DLD1 (cell line): Measurements from ENCODE around the gene ROR1.

Experiments used
- in situ Hi-C: cut with HindIII; loops from 2 replicates; pipeline ENCODE4 v1.10.0; 2017; ENCODE audit warnings: low sequenced_read_pairs

ROR1 gene

GRCh38 chr1:64042331-64043100, 268.7 kb downstream of the ROR1 start:
- in situ Hi-C loops = no loop called here

DNA sequence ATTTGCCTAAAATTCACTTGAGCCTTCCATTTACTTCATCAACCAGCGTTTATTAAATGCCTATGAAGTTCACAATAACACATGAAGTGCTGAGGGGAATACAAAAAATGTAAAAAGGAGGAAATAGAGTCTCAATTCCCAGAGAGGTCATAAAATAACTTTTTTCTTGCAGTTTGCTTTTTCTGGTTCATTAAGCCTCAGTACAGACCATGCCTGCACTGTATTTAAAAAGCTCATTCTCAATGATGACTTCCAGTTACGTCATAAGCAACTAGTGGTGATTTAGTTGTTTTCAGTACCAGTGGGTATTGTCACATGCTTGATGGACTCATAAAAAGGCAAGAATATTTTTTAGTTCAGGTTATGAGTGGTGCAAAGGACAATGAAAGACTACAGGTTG, 269.5 kb downstream of the ROR1 start:
- in situ Hi-C loops = no loop called here

DNA sequence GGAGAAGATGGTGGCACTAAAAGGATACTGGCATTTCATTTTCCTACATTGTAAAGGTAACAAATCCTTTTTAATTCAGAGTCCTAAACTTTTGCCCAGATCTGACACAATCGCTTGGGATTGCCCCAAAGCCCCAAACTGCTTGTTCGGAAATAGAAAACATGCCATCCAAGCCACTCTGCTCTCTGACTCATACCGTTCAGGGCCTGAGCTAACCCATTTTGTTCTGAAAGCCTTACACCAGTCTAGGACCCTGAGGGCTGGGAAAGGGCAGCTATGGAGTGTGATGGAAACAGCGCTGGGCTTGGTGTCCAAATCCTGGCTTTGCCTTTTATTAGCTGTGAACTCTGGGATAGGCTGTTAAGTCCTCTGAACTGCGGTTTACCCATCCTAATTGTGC, 270.2 kb downstream of the ROR1 start:
- in situ Hi-C loops = no loop called here

GRCh38 chr1:64046243-64046642, 272.4 kb downstream of the ROR1 start:
- in situ Hi-C loops = no loop called here

- in situ Hi-C loops = no loop called here
Observed at GRCh38 chr1:64046891-64047290, 273.1 kb downstream of the ROR1 start.

DNA sequence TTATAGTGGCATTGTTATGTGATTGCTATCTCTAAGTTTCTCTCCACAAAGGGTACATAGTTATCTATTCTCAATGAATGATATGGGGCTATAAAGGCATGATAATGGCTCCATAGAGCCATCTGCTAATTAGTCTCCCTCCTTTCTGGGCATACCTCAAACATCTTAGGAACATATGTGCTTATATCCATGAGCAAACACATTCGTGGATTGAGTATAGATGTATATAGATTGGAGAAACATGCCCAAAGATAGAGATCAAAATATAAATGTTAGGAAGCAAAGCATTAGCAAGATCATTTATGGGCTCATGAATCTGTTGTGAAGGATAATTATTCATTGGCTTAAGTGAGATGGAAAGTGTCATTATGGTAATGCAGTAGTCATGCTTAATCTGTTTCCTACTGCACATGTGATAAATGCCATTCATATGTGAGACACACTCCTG, 273.8 kb downstream of the ROR1 start:
- in situ Hi-C loops = no loop called here

DNA sequence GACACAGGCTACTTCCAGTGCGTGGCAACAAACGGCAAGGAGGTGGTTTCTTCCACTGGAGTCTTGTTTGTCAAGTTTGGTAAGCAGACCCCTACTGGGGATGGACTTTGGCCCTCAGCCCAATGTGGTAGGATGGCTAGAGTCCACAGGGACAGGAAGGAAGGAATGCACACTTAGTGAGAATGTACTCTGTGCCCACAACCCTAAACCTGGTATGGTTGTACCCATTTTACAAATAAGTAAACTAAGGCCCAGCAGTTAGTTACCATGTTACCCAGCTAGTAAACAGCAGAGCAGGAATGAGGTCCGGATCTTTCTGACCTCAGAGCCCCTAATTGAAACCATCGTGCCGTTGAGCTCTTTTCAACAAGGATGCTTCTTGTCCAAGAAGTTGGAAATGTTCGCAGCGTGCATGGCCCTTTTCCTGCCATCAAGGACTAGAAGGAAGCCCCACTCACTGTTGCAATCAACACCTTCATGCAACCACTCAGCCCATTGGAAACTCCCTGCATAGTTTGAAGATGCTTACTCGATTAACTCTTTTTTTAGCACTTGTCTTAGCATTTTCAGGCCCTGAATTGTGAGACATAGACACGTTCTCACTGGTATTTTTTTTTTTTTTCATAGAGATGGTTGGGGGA, 276.2 kb downstream of the ROR1 start:
- in situ Hi-C loops = no loop called here

DNA sequence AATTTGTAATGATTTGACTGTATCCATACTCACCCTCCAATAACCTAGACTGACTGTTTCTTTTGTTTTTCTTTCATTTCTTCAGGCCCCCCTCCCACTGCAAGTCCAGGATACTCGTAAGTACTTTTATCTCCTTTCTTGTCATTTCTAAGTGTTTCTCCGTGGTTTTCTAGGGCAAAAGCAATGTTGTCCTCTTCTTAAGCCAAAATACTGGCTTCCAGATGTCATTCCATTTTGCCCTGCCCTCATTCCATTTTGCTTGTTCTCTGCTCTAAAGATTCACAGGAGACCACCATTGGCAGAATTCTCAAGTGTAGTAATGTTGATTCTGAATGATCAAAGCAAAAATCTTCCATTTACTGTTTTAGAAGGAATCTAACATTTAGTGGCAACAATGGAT, 276.8 kb downstream of the ROR1 start:
- in situ Hi-C loops = no loop called here

GRCh38 chr1:64051796-64052195, 278.0 kb downstream of the ROR1 start:
- in situ Hi-C loops = no loop called here

DNA sequence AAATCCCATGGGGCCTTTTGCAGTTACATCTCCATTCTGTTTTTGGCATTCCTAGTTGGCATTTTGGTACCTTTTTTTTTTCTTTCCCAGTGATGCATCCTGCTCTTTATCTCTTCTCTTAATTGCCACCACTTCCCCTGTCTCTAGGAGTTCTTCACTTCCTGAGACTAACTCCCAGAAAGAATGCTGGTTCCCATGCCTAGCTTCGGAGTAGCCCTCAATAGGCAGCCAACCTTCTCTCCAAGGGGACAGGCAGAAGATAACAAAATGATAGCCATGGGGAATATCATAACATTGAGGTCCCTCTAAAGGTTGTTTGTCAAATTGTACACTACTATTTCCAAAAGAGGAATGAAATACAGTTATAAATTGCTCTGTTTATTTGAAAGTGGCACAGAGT, 279.0 kb downstream of the ROR1 start:
- in situ Hi-C loops = no loop called here

GRCh38 chr1:64055310-64055709, 281.5 kb downstream of the ROR1 start:
- in situ Hi-C loops = no loop called here

DNA sequence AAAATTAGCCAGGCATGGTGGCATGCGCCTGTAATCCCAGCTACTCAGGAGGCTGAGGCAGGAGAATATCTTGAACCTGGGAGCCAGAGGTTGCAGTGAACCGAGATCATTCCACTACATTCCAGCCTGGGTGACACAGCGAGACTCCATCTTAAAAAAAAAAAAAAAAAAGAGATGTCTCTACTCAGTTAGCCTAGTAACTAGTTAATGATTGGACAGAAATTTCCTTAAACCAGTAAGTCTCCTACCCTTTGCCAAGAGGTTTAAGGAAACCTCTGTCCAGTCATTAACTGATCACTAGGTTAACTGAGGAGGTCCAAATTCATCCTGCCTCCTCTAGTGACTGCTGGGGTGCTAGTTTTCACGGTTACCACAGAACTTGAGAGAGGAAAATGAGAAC, 285.7 kb downstream of the ROR1 start:
- in situ Hi-C loops = no loop called here

DNA sequence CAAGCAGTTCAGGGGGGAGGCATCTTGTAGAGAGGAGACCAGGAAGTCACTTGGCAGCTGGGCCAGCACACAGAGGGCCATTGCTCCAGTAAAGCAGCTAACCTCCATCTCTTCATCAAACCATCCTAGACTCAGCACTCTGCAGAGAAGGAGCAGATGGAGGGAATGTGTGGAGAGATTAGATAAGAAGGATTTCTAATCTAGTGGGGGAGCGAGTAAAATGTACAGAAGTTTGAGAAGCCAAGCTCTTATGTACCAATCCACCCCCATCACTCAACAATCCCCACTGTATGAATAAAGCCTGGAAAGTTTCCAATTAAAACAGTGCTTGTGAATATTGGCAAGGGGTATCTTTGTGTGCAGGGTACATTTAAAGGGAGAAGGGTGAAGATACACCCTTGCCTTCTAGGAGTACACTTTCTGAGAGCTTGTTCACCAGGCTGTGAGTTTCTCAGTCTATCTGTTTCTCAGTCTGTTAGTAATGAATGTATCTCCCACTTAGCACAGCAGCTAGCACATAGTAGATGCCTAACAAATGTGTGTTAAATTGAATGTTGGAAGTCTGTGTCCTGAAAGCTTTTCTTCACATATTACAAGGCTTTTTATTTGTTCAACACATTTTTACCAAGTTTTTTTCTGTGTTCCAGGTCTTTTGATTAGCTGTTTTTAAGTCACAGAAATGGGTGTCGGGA, 286.9 kb downstream of the ROR1 start:
- in situ Hi-C loops = no loop called here

GRCh38 chr1:64061430-64062104, 287.8 kb downstream of the ROR1 start:
- in situ Hi-C loops = no loop called here

GRCh38 chr1:64062529-64062928, 288.7 kb downstream of the ROR1 start:
- in situ Hi-C loops = no loop called here

DNA sequence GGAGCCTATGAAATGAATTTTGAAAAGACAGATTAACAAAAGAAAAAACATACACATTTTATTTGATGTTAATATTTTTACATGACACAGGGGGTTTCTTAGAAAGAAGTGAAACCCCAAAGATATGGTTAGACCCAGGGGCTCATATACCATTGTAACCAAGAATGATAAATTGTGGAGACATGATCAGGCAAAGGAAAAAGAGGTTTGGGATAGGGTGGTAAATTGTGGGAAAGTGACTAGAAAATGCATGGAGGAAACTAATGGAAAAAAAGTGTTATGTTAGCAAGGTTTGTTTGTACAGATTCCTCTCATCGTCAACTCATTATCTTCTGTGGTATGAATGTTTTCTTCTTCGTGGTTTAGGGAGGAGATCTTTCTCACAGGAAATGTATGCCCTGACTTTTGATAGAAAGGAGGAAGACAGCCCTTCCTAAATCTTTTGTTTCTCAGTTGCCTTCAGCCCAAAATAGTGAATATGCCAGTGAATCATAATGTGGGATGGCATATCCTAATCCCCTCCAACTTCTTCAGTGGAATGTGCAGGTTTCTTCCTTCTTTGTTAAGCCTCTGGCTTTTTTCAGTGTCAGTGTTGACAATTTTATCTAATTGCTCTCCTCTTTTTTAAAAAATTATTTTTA, 289.2 kb downstream of the ROR1 start:
- in situ Hi-C loops = no loop called here

DNA sequence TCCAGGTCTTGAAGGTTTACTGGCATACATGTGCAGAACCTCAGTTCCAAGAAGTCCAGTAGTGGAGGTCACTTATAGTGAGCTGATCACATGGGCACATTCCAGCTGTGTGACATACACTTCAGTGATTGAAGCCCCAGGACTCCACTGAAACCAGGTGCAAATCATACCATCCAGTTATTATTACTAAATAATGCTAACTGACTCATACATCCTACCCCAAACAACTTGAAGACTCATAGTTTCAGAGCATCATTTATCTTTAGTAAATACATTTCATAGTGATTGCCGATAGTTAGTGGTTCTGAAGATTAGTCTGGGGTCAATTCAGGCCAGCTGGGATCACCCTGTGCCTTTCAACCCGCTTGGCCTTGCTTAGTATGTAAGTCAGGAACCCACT, 291.8 kb downstream of the ROR1 start:
- in situ Hi-C loops = no loop called here

DNA sequence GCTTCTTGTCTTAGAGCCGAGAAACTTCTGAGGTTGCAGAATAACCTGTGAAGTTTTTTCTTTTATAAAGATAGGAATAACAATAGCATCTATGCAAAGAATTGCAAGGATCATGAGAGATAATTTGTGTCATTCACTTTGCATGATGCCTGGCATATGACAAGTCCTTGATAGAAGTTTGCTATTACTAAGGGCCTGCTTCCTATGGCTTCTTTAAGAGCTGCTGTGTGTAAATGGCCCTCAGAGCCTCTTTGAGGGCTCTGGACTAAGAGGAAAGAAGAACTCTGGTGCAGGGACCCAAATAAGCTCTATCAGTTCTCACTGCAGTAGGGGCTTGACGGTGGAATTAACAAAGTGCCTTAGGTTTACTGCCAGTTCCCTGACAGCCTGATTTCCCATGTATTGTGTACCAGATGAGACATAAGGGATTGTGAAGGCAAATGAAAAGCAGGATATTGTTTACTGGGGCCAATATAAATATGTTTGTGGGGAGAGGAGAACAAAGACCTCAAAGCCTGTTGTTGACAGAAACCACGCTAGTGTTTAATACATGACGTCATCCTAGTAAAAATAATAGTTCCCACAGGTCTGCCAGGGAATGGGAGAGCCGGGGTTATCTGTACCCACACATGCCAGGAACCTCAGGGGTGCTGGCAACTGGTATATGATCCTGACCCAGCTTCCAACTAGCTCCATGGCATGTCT, 298.4 kb downstream of the ROR1 start:
- in situ Hi-C loops = no loop called here

DNA sequence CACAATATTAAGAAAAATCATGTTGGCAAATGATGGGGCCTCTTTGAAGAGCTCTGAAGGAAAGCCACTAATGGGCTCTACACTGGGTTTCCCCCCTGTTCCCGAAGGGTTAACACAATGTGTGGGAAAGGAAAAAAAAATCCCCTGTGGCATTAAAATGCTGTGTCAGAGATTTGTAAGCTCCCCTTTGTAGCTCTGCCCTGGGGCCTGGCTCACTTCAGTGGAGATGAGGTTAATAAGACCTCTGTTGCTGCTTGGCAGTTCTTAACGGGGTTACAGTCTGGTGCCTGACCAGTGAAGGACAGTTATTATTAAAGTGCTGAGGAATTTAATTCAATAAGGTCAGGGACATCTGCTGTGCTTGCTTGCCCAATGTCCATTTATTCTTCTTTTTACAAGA, 299.9 kb downstream of the ROR1 start:
- in situ Hi-C loops = no loop called here

GRCh38 chr1:64074767-64075166, 300.9 kb downstream of the ROR1 start:
- in situ Hi-C loops = no loop called here
